Measurements from ENCODE around the gene GRHPR.
"Not testable (repeated sequence)": the region's sequence is repeated elsewhere in the genome, so short reads cannot be mapped to it uniquely, and the experiment has no call there.

GRHPR gene

DNA sequence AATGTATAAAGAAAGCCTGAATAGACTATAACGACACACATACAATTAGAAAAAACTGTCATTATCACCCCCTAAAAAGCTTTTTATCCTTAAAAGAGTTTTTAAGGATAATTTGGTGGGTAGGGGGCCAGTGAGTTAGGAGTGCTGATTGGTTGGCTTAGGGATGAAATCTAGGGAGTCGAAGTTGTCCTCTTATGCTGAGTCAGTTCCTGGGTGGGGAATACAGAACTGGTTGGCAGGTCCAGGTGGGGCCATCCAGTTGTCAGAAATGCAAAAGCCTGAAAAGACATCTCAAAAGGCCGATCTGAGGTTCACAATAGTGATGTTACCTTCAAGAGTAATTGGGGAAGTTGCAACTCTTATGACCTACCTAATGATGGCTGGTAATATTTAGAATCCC, 29.1 kb downstream of the GRHPR start:
- DNase-seq: no peak

DNA sequence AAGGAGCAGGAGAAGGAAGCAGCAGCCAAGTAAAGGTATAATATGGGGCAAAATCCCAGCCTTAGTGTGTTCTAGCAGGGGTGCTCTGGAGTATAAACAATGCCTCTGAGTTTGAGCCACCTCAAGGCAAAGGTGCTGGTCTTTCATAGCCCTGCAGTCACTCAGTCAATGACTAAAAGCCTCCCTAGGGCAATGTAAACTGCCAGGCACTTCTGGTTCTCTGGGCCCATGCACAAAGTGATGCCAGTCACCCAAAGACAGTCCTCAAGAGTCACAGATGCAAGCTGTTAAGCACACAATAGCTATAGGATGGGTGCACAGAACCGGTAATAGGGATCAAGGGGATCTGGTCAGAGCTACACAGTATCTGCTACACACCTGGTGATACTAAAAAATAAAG, 30.1 kb downstream of the GRHPR start:
- DNase-seq: no peak

DNA sequence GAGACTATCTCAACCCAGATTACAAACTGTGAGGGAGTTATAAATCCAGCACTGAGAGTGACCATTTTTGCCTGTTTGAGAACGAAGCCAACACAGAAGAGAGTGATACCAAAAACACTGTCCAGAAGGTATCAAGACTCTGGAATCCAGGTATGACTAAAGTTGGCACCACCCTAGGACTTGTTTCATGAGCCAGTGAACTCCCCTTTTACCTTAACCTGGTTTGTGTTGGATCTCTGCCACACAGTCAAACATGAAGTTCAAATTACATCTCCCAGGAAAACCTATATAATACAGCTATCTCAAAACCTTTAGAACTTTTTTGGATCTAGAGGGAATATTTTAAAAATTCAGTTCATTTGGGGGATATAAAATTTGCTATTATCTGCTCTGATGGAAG, 31.3 kb downstream of the GRHPR start:
- DNase-seq: no peak

DNA sequence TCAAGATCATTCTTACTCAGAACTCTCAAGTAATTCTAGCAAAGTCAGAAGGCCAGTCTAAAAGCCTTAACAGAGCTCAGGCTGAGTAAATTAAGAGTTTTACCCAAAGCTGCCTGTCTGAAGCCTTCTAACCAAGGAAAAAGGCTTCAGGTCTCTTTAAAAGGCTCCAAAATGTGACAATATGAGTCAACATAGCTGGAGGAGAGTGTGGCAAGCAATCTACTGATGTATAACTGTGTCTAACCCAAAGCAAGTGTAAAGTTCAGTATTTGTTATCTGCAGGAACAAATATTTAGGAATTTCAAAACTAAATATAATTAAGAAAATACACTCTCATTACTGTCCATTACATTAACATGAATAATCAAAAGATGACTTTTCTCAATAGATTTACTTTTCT, 31.7 kb downstream of the GRHPR start:
- no peak for DNase-seq

DNA sequence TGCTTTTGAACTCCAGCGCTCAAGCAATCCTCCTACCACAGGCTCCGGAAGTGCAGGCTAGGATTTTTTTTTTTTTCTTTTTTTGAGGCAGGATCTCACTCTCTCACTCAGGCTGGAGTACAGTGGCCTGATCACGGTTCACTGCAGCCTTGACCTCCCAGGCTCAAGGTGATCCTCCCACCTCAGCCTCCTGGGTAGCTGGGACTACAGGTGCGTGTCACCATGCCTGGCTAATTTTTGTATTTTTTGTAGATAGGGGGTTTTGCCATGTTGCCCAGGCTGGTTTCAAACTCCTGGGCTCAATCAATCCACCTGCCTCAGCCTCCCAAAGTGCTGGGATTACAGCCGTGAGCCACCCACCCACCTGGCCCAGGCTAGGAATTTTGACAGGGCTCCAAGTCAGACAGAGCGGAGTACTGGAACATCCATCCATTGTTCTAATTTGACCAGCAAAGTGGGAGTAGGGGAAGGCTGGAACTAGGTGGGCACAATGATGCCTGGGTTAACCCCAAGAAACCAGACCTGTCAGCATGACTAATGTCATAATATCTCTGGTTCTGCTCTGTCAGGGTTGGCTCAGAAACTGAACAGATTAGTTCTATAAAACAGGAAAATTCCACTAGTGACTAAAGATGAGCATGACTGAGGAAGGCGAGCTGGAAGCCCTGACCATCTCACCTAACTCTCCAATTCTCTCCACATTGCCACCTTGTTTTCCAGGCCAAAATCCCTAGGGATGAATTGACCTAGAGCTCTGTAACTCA, 33.6 kb downstream of the GRHPR start:
- DNase-seq: no peak

DNA sequence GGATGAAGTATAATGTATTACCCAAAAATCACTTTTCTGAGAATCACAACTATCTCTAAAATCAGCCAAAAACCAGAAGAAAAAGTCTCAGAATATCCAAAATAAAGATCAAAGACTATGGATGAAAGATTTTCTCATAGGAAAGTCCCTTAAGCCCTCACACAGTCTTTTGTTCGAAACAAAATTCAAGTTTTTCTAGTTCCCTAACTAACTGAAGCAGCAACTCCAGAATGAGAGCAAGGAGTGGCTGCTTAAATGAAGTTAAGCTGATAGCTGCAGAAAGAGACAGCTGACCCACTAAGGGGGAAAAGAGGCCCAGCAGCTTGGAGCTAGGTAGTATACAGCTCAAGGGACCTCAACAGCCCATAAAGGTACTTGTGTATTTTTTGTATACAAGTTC, 34.3 kb downstream of the GRHPR start:
- DNase-seq: no peak

DNA sequence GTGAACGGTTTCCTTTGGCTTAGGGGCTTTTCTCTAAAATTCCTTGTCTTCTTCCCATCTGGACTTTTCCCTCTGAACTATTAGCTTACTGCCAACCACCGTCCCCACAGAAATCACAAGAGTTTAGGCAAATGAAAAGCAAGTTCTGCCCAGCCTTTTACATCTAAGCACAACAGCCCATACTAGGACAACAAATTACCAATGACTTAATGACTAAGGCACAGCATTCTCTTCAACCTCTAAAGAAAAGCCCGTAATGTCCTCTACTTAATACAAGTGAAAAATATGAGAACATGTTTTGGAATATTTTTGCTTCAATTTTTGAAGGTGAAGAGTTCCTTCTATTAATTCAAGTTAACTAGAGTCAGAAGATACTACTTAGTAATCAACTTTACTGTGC, 41.5 kb downstream of the GRHPR start:
- no peak for DNase-seq

DNA sequence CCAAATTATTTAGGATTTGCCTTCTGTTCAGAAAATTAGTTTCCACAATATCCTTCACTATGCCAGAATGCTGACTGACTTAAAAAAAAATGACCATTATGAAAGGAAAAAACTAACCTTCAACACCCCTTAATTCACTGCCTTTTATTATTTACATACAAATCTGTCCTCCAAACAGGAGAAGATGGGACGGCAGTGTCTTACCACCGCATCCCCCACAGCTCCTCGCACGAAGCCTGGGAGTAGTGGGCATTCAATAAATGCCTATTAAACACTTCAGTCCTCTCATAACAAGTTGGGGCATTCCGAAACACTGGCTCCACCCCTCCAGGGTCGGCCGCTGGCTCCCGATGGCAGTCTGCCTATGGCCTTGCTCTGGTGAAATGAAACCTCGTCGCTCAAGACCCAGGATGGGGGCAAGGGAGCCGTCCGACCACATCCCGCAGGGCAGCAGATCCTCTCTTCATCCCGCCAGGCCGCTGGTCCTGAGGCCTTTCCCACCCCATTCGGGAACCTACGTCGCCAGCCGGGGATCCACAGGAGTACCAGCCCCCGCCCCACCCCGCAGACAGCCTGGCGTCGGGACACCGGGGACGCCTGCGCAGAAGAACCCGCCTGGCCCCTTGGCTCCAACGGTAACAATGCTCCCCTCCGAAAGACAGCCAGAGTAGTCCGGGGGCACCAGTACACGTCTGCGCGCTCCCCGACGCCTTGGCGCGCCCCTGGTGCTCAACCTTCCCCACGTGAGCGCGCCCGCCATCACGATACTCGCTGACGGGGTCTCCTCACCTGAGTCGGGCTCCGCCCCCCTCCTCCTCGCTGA, 42.1 kb downstream of the GRHPR start:
- no peak for DNase-seq

DNA sequence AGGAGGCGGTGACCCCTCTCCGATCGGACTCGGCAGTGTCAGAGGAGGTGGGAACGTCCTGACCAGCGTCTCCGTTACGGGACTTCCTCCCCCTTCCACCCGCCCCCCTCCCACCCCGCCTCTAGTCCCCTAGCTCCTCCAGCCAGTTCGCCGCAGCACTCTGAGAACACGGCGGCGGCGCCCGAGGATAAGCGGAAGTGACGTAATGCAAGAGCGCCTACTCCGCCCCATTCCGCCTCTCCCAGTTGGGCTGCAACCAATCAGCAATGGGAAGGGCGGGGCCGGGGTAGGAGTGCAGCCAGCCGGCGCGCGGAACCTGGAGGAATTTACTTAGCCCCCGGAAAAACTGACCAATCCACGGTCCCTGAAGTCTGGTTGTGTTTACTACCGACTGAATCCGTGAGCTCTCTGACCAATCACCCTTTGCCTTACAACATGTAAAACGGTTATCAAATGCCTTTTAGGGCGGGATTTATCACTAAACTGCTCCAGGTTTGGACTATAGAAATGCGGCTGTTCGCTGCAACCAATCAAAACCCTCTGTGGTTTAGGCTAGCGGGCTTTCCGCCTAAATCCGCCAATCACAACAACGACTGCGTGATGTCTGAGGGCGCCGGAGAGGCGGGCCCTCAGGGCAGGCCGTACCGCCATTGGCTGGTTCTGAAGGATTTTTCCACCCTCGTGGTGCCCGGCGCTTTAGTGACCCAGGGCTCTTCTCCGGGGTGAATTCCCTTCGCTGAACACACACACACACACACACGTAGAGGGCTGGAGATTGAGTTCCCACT, 42.9 kb downstream of the GRHPR start, which contains the start of gene ZBTB5:
Gene ZBTB5 (minus strand): TSS at position 202 of the 788 bp plus-strand sequence. CDS start 22,899 bp downstream, outside the sequence.
- DNase-seq: peak; percentile 99

DNA sequence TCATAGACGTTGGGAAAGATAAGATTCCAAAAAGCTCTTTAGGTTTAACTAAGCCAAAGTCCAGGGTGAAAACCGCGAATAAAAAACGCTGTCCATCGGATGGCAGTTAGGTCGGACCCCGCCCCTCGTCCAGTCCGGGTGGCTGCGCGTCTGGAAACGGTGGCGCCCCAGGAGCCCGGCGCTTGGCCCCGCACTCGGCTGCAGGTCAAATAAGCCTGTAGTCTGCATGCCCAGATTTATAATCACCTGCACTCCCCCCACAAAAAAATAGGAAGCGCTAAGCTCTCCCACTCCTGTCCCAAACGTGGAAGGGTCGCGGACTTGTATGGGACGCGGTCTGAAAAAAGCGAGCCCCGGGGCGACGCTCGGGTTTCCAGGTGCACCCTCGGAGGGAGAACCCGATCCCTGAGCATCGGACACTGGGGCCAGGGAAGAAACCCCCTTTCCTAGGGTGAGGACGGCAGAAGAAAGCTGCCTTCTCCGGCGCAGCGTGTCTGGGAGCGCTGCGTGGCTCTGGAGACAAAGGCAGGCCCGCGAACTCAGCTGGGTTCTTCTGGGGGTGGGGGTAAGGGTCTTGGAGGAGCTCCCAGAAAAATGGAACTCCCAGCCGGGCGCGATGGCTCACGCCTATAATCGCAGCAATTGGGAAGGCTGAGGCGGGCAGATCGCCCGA, 43.7 kb downstream of the GRHPR start:
- no peak for DNase-seq

DNA sequence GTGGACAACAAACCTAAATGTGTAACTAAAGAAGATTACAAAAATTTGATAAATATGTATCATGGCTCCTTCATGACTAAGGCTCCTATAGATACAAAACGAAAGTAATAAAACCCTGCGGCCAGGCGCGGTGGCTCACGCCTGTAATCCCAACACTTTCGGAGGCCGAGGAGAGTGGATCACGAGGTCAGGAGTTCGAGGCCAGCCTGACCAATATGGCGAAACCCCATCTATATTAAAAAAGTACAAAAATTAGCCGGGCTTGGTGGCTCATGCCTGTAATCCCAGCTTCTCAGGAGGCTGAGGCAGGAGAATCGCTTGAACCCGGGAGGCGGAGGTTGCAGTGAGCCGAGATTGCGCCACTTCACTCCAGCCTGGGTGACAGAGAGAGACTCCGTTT, 45.0 kb downstream of the GRHPR start:
- not testable (repeated sequence) for DNase-seq

DNA sequence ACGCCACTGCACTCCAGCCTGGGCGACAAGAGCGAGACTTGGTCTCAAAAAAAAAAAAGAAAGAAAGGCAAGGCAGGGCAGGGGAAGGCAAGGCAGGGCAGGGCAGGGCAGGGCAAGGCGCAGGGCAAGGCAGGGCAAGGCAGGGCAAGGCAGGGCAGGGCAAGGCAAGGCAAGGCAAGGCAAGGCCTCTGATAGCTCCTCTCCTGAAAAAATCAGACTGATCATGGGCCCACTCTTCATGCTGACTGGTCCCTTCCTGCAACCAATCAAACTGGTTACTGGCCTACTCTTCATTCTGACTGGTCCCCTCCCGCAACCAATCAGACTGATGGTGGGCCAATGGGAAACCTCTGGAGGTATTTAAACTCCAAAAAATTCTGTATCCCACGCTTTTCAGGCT, 46.1 kb downstream of the GRHPR start:
- DNase-seq: no peak

DNA sequence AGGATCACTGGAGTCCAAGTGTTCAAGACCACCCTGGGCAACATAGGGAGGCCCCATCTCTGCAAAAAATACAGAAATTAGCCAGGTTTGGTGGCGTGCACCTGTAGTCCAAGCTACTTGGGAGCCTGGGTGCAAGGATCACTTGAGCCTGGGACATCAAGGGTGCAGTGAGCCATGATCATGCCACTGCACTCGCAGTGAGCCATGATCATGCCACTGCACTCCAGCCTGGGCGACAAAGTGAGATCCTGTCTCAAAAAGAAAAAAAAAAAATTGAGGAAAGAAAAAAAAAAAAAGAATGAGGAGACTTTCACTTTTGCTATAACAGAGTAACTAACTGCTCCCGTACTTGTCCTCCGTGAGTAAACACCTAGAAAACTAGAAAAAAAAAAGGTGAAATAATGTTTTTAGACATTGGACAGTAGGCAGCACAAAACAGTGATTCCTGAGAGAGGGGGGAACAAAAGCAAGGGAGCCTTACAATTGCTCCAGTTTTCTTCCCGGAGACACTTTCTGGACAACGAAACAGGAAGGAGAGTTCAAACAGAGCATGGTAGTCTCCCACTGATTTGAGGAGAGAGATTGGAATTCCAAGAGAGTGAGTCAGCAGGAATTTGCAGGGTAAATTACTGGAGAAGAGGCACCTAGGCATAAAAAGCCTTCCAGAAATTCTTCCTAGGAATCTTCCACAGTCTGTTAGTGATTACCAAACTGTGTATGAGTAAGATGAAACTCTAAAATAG, 49.6 kb downstream of the GRHPR start:
- DNase-seq: no peak

DNA sequence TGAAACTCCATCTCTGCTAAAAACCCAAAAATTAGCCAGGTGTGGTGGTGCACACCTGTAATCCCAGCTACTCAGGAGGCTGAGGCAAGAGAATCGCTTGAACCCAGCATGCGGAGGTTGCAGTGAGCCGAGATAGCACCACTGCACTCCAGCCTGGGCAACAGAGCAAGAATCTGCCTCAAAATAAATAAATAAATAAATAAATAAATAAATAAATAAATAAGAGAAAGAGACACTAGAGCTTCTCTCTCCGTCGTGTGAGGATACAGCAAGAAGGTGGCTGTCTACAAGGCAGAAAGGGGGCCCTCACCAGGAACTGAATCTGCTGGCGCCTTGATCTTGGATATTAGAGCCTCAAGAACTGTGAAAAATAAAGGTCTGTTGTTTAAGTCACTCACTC, 51.5 kb downstream of the GRHPR start:
- not testable (repeated sequence) for DNase-seq

DNA sequence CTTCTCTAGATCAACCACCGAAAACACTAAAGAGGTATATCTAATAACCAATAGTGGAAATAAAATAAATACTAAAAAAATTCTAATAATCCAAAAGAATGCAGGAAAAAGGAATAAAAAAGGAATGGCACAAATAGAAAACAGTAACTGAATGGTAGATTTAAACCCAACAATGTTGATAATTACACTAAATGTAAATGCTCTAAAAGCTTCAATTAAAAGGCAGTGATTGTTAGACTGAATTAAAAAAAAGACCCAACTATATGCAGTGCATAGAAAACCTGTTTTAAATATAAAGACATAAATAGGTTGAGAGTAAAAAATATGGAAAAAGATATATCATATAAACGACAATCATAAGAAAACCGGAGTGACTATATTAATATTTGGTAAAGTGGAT, 51.9 kb downstream of the GRHPR start:
- no peak for DNase-seq

DNA sequence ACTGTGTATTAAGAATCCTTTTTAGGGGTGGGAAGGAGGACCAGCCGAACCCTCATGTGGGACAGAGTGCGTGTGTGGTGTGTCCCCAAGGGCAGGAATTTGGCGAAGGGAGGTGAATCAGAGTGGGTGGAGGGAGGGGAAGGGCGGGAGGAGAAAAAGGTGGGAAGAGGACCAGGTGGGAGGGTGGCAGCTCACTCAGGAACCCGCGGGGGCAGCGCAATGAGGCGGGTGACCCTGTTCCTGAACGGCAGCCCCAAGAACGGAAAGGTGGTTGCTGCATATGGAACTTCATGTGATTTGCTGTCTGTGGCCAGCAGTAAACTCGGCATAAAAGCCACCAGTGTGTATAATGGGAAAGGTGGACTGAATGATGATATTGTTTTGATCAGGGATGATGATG, 54.4 kb downstream of the GRHPR start:
- no peak for DNase-seq

DNA sequence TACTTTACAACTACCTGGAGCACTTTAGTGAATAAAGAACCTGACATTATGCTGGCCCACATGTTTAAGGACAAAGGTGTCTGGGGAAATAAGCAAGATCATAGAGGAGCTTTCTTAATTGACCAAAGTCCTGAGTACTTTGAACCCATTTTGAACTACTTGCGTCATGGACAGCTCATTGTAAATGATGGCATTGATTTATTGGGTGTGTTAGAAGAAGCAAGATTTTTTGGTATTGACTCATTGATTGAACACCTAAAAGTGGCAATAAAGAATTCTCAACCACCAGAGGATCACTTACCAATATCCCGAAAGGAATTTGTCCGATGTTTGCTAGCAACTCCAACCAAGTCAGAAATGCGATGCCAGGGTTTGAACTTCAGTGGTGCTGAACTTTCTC, 54.9 kb downstream of the GRHPR start:
- not testable (repeated sequence) for DNase-seq

DNA sequence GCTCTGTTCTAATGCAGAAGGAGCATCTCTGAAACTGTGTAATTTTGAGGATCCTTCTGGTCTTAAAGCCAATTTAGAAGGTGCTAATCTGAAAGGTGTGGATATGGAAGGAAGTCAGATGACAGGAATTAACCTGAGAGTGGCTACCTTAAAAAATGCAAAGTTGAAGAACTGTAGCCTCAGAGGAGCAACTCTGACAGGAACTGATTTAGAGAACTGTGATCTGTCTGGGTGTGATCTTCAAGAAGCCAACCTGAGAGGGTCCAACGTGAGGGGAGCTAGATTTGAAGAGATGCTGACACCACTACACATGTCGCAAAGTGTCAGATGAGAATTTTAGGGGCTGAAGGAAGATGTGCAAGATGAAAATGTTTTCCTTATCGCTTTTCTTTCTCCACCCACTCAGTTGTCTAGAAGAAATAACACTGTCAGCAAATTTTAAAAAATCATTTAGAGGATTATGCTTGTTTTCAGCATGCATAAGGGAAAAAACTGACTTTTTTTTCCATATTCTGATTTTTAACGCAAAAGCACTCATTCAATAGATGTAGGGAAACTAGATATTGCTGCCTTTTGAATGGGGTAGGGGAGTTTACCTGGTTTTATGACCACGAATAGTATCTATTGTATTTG, 55.6 kb downstream of the GRHPR start:
- not testable (repeated sequence) for DNase-seq

DNA sequence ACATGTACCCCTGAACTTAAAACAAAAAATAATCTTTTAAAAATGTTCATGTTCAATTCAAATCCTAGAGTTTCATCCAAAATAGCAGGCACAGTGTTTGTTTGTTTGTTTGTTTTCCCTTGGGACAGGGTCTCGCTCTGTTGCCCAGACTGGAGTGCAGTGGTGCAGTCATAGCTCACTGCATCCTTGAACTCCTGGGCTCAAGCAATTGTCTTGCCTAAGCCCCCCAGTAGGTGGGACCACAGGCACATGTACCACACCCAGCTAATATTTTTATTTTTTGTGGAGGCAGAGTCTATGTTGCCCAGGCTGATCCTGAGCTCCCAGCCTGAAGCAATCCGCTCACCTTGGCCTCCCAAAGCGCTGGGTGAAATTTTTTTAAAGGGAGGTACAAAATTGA, 58.3 kb downstream of the GRHPR start:
- DNase-seq: no peak

DNA sequence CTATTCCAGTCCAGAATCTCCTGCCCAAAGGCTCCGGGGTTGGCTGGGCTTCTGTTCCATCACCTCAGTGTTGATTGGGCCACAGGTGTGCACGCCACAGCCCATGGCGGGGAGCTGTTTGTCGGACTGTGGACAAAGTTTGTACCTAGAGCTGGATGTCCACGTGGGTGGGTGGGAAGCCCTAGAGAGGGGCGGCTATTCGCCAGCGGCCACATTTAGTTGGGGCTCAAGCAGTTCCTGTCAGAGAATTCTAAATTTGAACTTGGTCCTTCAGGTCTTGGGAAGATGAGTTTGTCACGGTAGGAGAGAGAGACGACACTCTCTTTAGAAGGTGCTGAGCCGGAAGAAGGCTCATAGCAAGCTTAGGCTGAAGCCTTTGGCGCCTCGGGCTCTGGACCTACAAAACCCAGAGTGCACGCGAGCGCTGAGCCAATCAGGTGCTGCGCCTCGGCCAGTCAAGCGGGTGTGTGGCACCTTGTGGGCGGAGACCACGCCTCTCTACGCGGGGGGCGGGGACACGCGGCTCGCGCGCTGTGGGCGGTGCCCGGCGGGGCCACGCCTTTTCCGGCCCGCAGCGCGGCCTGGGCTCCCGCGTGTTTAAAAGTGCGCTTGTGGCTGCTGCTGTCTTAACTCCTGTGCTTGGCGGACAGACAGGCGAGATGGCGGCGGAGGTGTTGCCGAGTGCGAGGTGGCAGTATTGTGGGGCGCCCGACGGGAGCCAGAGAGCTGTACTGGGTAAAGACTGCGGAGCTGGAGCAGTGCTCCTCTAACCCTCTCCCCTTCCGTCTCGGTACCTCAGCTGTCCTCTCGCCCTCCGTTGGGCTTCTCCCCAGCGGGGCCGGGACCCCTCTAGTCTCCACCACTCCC, 63.1 kb downstream of the GRHPR start, which contains the start of gene POLR1E:
Gene POLR1E (plus strand): TSS at position 560 of the 867 bp plus-strand sequence. CDS start 100 bp downstream, at position 660.
- DNase-seq: peak; percentile 95

DNA sequence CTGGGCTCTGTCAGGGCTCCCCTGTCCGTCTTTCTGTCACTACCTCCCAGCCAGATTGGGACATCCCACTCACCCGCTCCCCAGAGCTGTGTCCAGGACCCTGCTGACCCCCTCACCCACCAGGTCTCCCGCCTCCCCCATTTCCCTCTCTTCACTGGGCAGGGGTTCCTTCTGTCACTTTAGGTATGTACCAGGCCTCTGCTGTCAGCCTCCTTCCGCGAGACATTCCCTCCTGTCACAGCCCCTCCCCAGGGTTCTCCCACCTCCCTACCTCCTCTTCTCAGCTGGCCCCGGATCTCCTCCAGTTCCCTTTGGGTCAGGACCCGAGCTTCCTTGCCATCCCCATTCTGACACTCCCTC, 63.7 kb downstream of the GRHPR start:
- DNase-seq: no peak
